NCI-H748 treated with DMSO at 0.1 percent for 48 hours (cell line): ENCODE results near the gene TXNRD2.

Source experiments
- DNase-seq: peaks from one replicate; lab custom pipeline; 2025; lab: John Stamatoyannopoulos, UW

The TXNRD2 gene

DNA sequence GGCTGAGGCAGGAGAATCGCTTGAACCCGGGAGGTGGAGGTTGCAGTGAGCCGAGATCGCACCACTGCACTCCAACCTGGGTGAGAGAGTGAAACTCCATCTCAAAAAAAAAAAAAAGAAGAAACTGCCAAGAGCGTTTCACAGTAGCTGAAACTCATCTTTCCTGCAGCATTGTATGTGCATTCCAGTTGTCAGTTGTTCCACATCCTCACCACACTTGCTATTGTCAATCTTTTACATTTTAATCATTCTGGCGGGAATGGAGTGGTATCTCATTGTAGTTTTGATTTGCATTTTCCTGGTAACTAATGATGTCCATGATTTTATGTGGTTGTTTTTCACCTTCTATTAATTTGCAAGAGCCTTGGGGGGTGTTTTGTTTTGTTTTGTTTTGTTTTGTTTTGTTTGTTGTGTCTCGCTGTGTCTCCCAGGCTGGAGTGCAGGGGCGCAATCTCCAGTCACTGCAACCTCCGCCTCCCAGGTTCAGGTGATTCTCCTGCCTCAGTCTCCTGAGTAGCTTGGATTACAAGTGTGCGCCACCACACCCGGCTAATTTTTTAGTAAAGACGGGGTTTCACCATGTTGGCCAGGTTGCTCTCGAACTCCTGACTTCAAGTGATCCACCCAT lies 78.9 kb downstream of the TXNRD2 start:
- DNase-seq = no peak

DNA sequence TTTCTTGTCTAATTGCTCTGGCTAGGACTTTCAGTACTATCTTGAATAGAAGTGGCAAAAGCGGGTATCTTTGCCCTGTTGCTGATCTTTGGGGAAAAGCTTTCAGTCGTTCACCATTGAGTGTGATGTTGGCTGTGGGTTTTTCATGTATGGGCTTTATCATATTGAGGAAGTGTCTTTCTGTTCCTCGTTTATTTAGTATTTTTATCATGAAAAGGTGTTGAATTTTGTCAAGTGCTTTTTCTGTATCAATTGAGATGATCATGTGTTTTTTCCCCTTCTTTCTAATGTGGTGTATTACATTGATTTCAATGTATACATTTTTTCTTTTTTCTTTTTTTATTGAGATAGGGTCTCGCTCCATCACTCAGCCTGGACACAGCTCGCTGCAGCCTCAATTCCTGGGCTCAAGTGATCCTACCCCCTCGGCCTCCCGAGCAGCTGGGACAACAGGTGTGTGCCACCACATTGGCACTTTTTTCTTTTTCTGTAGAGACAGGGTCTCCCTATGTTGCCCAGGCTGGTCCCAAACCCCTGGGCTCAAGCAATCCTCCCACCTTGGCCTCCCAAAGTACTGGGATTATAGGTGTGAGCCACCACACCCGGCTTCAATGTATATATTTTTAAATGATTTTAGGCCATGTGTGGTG lies 81.6 kb downstream of the TXNRD2 start:
- no peak for DNase-seq

DNA sequence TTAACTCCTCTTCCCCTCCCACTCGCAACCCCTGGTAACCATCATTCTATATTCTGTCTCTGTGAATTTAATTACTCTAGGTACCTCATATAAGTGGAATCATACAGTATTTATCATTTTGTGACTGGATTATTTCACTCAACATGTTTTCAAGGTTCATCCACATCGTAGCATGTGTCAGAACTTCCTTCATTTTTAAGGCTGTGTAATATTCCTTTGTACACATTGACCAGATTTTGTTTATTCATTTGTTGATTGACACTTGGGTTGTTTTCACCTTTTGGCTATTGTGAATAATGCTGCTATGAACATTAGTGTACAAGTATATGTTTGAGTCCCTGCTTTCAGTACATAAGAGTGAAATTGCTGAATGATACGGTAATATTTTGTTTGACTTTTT lies 84.2 kb downstream of the TXNRD2 start:
- no peak for DNase-seq

DNA sequence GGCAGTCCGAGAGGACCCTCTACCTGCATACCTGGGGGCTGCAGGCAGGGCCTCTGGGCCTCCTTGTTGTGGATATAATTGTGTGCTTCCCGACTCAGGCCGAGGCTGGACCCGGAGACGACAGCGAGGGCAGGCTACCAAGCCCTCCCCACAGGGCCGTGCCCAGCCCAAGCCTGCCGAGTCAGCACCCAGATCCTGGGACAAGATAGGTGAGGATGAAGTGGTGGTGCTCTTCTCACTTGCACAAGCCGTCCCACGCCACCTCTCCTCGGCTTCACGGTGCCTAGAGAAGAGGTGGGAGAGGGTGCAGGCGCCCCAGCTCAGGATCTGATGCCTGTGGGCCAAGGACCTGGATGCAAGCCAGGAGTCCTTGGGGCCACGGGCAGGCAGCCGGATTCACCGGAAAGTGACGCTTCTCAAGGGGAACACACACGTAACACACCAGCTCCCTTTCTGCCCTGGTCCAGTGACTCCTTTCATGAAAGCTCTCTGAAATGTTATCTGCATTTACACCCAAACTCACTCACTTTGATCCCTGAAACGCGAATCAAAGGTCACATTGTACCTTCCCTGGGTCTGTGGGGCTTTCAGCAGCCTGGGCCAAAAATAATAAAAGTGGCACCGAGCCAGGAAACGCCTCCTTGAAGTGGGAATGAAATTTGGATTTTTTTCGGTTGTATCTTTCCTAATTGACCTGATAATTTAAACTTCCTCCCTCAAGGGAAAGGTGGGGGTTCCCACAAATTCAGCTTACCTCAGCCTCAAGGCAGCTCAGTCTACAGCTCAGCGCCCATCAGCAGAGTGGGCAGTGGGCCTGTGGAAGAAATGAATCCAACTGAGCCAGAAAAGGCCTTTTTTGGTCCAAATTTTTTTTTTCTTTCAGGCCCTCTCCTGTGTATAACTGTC lies 85.9 kb downstream of the TXNRD2 start:
- no peak for DNase-seq

DNA sequence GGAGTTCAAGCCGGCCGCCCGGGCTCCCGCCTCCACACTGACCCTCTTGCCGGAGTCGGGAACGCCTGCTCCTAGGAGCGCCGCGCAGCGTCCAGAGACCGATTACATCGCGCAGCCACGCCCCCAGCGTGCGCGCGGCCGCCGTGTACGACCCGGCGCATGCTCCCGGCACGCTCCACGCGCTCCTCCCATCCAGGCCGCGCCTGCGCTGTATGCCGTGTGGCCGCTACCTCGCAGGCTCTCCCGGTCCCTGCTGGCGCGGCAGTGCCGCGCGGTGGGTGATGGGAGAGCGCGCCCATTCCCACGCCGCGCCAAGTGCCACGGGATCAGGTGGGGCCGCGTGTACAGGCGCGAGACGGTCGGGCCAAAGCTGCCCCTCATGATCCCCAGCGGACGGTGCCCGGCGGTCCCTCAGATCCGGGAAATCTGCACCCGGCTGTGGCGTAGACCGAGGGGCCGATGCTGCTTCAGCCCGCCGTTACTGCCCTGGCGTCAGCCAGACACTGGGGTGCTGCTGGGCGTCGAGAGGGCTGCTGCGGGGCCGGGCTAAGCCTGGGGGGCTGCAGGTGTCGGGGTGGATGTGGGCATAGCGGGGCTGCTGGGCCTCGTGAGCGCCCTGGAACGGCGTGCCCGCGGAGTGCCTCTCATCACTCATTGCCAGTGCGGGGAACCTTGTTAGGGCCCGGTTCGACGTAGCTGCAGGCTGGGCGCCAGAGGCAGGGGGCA lies 86.7 kb downstream of the TXNRD2 start, which contains the start of the genes GNB1L and RTL10:
Gene GNB1L (minus strand): TSS at position 97 of the 726 bp plus-strand sequence. CDS start 33,519 bp downstream, outside the sequence.
Gene RTL10 (minus strand): TSS at position 97 of the 726 bp plus-strand sequence. CDS start 2,613 bp downstream, outside the sequence.
- DNase-seq = peak; percentile 69

DNA sequence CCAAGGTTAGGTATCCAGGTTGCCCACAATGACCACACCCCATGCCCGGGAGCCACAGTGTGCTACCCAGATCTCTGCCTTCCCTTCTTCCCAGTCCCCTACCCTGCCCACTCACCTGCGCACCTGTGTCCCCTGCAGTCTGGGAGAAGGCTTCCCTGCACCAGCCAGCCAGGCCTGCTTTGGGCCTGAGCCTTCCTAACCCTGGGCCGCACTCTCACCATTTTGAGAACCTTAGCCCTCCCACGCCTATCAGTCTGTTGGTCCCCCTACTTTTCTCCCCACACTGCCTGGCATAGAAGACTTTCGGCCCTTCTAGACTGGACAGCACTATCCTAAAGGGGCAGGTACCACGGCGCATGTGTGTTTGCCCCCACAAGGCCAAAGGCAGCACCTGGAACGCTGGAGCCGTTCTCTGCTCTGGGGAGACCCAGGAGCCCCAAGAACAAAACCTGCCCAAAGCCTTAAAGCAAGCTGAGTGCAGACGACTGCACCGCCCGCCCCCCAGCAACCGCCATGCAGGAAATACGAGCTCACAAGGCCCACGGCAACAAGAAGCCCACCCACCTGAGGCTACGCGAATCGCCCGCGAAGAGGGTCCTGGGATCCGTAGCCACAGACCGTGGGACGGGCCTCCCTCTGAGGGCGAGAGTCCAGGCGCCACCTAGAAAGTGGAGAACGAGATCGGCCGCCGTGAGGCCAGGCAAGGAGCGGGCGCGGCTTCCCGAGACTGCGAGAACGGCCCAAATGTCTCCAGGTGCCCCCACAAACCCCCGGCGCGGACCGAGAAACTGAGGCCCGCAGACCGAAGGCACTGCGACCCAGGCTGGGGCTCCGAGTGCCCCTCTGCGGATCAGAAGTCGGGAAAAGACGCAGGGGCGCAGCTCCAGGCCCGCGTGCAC lies 87.5 kb downstream of the TXNRD2 start:
- no peak for DNase-seq

DNA sequence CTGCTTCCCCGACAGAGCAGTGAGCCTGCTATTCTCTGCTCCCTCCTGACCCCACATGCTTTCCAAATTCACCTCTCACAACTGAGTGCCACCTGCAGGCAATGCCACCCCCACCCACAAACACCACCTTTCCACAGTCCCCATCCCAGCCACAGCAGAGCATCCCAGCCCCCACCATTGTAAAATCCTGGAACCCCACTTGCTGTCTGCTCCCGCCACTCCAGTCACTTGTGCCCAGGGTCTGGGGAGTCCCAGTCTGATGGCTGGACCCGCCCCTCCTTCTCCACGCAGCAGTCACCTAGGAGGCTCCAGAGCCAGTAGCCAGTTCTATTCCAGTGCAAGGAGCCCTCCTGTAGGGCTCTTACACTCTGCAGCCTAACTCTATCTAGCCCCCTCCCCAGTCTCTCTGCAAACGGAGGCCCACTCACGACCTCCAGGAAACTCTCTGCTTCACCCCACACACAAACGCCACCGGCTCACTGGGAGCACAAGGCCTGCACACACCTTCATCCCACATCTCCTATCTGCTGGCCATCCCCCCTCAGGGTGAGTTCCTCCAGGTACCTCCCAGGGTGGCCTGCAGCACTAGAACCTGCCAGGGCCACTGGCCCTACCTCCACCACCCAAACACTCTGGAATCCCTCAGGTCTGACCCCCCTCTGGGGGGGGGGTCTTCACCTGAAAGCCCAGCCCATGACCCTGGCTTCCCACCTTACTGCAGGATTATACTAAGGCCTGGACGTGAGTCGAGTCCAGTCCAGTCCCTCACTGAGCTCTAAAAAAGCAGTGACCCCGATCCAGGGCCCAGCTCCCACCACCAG lies 88.3 kb downstream of the TXNRD2 start:
- no peak for DNase-seq

DNA sequence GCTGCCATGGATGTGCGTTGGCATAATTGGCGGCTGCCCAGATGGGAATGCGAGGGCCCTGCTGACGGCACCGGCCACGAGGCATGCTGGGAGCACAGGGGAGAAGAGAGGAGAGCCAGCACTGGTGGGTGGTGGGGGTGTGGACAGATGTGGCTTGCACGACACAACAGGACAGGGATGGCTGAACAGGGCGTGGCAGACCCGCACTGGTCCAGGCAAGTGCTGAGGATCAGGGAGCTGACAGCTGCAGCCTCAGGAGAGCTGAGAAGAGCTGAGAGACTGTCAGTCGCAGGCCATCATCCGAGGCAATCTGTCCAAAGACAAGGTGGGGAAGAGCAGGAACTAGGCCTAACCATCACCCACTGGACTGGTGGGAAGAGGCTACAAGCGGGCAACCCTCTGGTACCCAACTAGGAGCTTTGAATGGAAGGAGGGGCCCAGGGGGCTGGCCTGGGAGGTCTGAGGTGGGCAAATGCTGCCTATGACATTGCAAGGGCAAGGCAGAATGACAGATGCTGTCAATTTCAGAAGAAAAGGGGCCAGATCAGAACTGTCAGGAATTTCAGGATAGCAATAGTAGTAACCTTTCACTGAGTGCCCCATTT lies 89.3 kb downstream of the TXNRD2 start:
- no peak for DNase-seq

DNA sequence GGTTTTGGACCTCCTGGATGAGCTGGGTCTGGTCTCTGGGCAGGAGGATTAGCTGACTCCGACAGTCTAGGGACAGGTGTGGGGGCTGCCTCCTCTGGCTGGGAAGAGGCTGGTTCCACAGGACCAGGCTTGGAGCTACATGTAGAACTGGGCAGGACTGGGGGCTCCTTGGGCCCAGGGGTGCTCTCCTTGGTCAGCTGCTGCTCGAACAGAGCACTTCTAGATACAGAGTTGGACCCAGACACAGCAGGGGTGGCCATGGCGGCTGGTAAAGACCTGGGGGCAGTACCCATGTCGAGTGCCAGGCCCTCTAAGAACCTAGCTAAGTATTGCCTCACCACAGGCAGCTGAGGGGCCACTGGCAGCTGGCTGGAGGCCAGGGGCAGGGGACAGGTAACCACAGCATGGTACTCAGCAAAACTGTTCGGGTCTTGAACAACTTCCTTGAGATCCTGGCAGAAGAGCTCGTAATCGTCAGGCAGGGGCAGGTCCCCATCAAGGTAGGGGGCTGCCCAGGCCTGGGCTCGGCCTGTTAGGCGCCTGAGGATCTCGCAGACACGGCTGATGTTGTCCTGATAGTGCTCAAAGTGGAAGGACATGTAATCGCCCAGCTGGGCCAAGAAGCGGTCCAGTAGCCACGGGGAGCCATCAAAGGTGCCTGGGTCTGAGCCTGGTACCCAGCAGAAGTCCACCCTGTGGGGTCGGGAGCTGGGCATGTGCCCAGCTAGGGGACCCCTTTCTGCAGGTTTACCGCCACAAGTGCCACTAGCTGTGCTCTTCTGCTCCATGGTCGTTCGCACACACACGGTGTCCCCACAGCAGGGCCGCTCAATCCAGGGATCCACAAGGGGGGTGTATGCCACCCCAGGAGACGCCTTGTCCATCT lies 90.1 kb downstream of the TXNRD2 start:
- DNase-seq = no peak

DNA sequence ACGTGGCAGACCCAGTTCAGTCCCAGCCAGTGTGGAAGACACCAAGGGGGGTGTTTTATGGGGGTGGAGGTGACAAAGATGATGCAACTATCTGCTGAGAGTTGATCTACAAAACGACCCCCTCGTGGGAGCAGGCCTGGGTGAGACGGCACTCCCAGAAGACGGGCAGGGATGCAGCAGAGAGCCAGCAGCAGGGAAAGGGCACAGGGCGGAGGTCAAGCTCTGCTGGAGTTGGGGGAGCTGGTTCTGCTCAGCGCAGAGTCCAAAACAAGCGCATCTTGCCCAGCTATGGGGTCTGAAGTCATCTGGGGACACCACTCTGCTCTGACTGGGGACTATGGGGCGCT lies 90.9 kb downstream of the TXNRD2 start:
- DNase-seq = no peak

DNA sequence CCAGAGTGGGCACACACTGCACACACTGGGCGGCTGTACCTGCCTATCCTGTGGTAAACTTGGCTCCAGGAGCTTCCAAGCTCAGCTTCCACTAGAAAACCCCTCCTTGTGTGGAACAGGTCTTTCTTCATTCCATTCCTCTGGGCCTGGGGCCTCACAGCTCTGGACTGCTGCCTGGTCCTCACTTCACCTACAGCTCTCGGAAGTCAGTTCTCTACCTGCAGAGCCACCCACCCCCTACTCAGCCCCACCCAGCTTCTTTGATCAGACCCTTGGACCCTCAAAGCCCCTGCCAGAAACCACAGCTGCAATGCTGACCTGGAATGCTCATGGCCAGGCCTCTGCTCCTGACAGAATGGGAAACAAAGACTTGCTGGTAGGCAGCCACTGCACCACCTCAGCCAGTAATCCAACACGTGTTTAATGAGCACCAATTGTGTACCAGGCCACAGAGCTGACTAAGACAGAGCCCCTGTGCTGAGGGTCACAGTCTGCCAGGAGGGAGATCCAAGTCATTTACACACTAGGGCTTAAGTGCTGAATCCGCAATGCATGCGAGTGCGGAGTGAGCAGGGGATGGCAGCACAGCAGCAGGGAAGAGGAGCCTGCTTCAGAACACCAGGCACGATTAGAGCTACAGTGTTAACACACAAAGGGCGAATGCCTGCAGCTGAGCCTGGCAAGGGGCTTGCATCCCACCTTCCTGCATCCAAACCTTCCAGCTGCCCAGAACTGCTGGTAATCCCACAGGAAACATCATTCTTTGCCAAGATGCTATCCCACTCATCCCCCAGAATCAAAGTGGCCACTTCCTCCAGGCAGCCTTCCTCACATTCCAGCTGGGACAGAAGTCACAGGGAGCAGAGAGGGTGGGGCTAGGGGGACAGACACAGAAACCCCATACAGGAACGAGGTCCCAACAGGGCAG lies 91.5 kb downstream of the TXNRD2 start:
- no peak for DNase-seq

DNA sequence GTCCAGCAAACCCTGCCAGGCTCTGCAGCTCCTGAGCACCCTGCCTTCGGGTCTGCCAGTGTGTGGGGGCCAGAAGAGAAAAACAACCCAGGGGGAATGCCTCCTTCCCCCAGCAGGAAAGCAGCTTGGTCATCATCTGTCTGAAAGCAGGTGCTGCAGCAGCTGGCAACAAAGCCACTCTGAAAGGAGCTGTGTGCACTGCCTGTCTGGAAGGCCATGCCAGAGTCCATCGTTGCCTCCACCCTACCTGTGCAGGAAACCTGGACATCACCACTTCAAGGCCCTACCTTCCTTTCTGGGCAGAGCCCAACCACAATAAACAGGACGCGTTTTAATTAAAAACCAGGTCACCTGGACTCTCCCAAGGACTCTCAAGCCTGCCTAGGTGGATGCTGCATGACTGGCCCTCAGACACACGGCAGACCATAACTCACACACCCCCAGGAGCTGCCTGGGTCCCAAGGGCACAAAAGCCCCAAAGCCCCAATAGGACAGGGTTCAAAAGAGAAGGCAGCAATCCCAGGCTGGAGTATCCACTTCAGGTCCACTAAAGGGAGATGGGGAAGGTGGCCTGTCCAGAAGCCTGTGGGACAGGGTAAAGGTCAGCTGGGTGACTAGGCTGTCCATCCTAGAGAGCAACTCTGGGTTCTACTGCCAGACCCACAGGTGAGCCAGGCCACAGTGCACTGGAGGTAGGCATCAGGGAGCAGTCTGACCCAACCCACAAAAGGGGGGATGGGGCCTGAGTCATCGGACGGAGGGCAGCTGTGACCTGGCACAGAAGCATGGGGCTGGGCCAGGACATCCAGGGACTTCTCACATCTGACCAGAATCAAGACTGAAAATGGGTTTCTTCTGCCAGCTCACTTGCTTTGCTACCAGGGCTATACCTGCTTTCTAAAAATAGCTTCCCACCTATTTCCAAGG lies 93.1 kb downstream of the TXNRD2 start:
- DNase-seq = no peak

DNA sequence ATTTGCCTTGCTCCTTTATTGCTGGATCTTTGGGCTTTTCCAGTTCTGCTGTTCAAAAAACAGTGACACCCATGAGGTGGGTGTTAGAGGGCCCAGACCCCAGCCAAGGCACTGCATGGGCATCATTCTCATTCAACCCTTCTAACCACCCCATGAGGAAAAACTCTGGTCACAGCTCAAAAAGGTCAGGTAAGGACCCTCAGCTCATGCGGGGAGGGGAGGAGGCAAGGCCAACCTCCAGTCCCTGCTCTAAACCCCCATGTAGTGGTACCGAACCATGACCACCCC lies 94.3 kb downstream of the TXNRD2 start:
- DNase-seq = no peak

DNA sequence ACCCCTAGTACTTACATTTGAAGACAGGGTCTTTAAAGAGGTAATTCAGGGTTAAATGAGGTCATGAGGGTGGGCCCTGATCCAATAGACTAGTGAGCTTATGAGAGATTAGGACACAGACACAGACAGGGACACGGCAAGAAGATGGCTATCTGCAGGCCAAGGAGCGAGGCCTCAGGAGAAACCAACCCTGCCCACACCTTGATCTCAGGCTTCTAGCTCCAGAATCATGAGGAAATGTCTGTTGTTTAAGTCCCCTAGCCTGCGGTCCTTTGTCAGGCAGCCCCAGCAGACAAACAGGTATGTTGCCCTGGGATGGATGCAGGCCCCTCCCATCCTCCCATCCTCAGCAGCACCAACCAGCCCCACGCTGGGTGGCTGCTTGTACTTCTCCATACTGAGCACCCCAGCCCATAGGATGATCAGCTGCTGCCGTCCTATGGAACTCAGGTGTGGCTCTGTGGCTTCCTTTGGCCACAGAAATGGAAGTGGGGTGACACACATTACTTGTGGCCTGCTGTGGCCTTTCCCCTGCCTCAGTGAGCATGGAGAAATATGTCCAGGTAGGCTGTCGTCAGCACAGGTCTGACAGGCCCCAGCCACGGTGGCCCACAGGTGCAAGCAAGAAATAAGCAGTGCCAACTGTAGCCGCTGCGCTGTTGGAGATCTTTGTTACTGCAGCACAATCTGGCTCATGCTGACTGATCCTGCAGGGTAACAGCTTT lies 94.8 kb downstream of the TXNRD2 start:
- no peak for DNase-seq

DNA sequence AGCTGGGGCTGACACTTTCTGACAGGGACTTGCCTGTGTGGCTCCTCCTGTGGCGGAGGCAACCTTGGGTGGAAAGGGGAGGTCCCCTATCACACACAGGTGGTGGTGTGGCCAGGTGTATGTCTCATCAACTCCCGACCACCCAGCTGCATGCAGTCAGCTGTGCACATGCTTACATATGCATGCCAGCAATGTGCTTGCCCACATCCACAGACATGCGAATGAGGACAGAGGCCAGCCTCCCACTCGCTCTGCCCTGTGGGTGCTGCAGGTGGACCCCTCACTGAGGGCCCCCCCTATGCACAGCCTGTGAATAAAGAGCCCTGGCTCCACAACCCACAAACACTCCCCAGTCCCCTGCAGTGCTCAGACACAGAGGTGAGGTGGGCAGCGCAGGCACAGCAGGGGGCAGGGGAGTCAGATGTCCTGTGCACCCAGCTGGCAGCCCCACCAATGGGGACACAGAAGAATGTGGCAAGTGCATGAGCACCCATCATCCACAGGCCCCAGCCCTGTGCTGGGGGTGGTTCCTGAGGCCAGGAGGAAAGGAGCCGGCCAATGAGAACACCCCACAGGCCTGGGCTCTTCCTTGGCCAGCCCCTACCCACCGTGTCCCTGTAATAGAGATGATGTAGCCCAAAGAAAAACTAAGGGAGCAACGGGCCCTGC lies 96.4 kb downstream of the TXNRD2 start:
- DNase-seq = no peak
